ENCODE data around the gene PRKN.

The PRKN gene

GRCh38 chr6:162591517-162591916 is 136.0 kb downstream of the PRKN start (continued):
- TF ChIP-seq, protein P1, sequence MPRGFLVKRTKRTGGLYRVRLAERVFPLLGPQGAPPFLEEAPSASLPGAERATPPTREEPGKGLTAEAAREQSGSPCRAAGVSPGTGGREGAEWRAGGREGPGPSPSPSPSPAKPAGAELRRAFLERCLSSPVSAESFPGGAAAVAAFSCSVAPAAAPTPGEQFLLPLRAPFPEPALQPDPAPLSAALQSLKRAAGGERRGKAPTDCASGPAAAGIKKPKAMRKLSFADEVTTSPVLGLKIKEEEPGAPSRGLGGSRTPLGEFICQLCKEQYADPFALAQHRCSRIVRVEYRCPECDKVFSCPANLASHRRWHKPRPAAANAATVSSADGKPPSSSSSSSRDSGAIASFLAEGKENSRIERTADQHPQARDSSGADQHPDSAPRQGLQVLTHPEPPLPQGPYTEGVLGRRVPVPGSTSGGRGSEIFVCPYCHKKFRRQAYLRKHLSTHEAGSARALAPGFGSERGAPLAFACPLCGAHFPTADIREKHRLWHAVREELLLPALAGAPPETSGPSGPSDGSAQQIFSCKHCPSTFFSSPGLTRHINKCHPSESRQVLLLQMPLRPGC (tag by site-specific recombination; IDR thresholded peaks at IDR 0.05): no peak
- no peak for TF ChIP-seq ZNF132 (tag by site-specific recombination; IDR thresholded peaks at IDR 0.05; ENCODE audit: borderline replicate concordance)
- TF ChIP-seq, protein P2, sequence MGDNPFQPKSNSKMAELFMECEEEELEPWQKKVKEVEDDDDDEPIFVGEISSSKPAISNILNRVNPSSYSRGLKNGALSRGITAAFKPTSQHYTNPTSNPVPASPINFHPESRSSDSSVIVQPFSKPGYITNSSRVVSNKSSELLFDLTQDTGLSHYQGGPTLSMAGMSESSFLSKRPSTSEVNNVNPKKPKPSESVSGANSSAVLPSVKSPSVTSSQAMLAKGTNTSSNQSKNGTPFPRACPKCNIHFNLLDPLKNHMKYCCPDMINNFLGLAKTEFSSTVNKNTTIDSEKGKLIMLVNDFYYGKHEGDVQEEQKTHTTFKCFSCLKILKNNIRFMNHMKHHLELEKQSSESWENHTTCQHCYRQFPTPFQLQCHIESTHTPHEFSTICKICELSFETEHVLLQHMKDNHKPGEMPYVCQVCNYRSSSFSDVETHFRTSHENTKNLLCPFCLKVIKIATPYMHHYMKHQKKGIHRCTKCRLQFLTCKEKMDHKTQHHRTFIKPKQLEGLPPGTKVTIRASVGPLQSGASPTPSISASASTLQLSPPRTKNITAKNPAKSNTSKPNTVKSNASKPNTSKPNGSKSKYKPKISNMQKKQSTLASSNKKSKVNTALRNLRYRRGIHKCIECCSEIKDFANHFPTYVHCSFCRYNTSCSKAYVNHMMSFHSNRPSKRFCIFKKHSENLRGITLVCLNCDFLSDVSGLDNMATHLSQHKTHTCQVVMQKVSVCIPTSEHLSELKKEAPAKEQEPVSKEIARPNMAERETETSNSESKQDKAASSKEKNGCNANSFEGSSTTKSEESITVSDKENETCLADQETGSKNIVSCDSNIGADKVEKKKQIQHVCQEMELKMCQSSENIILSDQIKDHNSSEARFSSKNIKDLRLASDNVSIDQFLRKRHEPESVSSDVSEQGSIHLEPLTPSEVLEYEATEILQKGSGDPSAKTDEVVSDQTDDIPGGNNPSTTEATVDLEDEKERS (tag by site-specific recombination; IDR thresholded peaks at IDR 0.05): no peak
- TF ChIP-seq ZEB2 (tag by site-specific recombination; IDR thresholded peaks at IDR 0.05): no peak
- no peak for TF ChIP-seq ZBTB10 (tag by site-specific recombination; IDR thresholded peaks at IDR 0.05)
- no peak for TF ChIP-seq IKZF3 (tag by site-specific recombination; IDR thresholded peaks at IDR 0.05)
- no peak for TF ChIP-seq ZNF560 (tag by site-specific recombination; IDR thresholded peaks at IDR 0.05; ENCODE audit: borderline replicate concordance)
- TF ChIP-seq ZNF274 (IDR thresholded peaks at IDR 0.05; ENCODE audit: low read length): no peak
- TF ChIP-seq ZNF274 (tag by site-specific recombination; IDR thresholded peaks at IDR 0.05; ENCODE audit: borderline replicate concordance): no peak
- no peak for TF ChIP-seq ZNF23 (tag by site-specific recombination; IDR thresholded peaks at IDR 0.05; ENCODE audit: borderline replicate concordance)
- TF ChIP-seq ZNF211 (tag by site-specific recombination; IDR thresholded peaks at IDR 0.05; ENCODE audit: low read depth): no peak
- no peak for TF ChIP-seq ZNF133 (tag by site-specific recombination; IDR thresholded peaks at IDR 0.05)

DNA sequence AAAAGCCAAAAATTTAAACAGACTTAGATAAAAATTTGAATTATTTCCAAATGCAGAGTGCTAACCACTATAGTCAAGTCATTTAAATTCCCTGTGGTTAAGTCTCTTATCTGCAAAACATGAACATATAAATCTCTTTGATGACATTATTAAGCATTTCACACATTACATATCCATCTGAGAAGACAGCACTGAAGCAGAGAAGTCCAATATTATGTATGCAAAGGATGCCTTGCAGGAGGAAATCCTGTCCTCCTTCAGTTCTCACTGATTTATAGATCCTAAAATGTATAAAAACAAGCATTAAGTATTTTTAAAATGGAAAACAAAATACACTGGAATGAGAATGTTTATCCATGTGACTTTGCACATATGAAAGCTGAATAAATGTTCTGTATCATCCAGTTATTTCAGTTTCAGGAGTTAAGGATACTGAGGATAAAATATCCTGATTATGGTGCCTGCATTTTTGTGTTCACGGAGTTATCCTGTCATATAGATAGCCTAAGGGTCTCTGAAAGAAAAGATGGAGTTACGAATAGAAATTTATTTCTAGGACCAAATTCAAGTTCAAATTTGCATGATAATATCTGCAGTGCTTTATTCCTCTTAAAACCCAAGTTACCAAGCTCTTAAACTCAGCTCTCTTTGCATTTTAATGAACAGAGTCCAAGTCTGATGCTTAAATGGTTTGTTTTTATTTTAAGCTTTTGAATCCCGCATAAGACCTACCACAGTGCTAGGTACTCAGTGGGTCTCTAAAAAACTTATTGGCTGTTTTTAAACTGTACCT is 145.4 kb downstream of the PRKN start:
- TF ChIP-seq ZNF677 (tag by site-specific recombination; IDR thresholded peaks at IDR 0.05): no peak
- TF ChIP-seq ZFP41 (tag by site-specific recombination; IDR thresholded peaks at IDR 0.05; ENCODE audit: borderline replicate concordance): no peak
- TF ChIP-seq HOXC10 (CRISPR knock-in tag; IDR thresholded peaks at IDR 0.05): no peak
- no peak for TF ChIP-seq KLF17 (tag by site-specific recombination; IDR thresholded peaks at IDR 0.05)
- no peak for TF ChIP-seq ZNF112 (tag by site-specific recombination; IDR thresholded peaks at IDR 0.05)
- TF ChIP-seq ZNF394 (tag by site-specific recombination; IDR thresholded peaks at IDR 0.05; ENCODE audit: borderline replicate concordance): no peak
- no peak for TF ChIP-seq ZFP69B (tag by site-specific recombination; IDR thresholded peaks at IDR 0.05)
- TF ChIP-seq ZNF335 (tag by site-specific recombination; conservative IDR thresholded peaks at IDR 0.05): no peak
- Histone ChIP-seq H3K9me3 (ENCODE audit: control insufficient read depth, insufficient read depth, low read depth, low read length) (no peaks in the 10 kb centered on the region), H3K27ac (ENCODE audit: extremely low read depth, low read depth, low read length) (no peak overlapping the region), H3K4me3 (ENCODE audit: low read depth, low read length) (no peak overlapping the region), H3K36me3 (ENCODE audit: control insufficient read depth in 2 of 2, insufficient read depth in 1 of 2, low read length in 2 of 2) (no peaks in the 10 kb centered on the region), H3K4me1 (ENCODE audit: control insufficient read depth, insufficient read depth, low read length) (peaks cover 4% of the 10 kb centered on the region; the same call in 1 of the 2 replicates)
- ChIA-PET POLR2A (interaction anchor here (0.5 kb wide), 1 partner anchor 271 kb away, joined by 3 read pairs; no protein-coding TSS in a partner anchor), CTCF (no interaction called here)
